ENCODE measurements around the gene CD19. TPM values are rescaled to one million over a fixed set of nuclear protein-coding genes. Genes with fewer than 3 reads are reported as not detected.
A peak's percentile ranks its signal among the peaks of the same experiment; 100 is the strongest.

Gene CD19
- total RNA-seq, 1 experiment from 2014 or later, result not detected

DNA sequence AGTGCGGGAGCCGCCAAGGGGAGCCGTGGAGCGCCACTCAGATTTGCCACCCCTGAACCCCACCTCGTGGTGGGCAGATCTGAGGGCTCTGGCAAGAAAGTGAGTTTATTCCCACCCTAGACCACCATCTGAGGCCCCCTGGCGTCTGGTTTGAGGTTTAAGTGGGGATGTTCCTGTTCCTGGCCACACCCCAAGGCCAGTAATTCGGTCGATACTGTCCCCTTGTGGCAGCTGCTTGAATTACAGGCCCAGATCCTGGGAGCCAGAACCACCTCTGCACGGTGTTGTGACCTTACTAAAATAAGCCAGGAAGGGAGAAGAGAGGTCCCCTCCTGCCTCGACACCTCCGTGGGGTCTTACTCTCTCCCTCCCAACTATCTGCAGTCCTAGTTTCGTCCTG lies 49.7 kb downstream of the CD19 start:
- Histone ChIP-seq H3K27me3 (ENCODE audit: control insufficient read depth, insufficient read depth, low read length) (no peaks in the 10 kb centered on the region), H3K27ac (ENCODE audit: low read length) (no peak overlapping the region), H3K4me3 (ENCODE audit: low read depth in 2 of 2, low read length in 2 of 2) (no peak overlapping the region), H3K4me1 (ENCODE audit: control insufficient read depth, insufficient read depth, low read length) (no peaks in the 10 kb centered on the region), H3K9me3 (ENCODE audit: control insufficient read depth, insufficient read depth, low read depth, low read length) (no peaks in the 10 kb centered on the region), H3K36me3 (ENCODE audit: control insufficient read depth, insufficient read depth, low read length) (no peaks in the 10 kb centered on the region)
- no peak for TF ChIP-seq SIN3A (IDR thresholded peaks at IDR 0.05; ENCODE audit: borderline replicate concordance, insufficient read depth, low read depth, low read length)
- TF ChIP-seq, protein P1, sequence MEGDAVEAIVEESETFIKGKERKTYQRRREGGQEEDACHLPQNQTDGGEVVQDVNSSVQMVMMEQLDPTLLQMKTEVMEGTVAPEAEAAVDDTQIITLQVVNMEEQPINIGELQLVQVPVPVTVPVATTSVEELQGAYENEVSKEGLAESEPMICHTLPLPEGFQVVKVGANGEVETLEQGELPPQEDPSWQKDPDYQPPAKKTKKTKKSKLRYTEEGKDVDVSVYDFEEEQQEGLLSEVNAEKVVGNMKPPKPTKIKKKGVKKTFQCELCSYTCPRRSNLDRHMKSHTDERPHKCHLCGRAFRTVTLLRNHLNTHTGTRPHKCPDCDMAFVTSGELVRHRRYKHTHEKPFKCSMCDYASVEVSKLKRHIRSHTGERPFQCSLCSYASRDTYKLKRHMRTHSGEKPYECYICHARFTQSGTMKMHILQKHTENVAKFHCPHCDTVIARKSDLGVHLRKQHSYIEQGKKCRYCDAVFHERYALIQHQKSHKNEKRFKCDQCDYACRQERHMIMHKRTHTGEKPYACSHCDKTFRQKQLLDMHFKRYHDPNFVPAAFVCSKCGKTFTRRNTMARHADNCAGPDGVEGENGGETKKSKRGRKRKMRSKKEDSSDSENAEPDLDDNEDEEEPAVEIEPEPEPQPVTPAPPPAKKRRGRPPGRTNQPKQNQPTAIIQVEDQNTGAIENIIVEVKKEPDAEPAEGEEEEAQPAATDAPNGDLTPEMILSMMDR (IDR thresholded peaks at IDR 0.05), result peak; percentile 96
- ATAC-seq (peak; percentile 49; the same call in 1 of the 2 replicates), DNase-seq (ENCODE audit: low read depth, low spot score) (peak; percentile 17)
- in situ Hi-C loops (cut with HindIII; ENCODE audit: low pct_unique_long_range_greater_than_20kb, low sequenced_read_pairs), result no loop called here
- CTCF ChIA-PET, result interaction anchor here (0.7 kb wide), 1 partner anchor 47 kb away, joined by 3 read pairs; no protein-coding TSS in a partner anchor
- intact Hi-C loops (cut with micrococcal nuclease; ENCODE audit: unreplicated experiment), result no loop called here
- no TSS peak for BruUV-seq (replicated peaks)
- POLR2A ChIA-PET, result no interaction called here

DNA sequence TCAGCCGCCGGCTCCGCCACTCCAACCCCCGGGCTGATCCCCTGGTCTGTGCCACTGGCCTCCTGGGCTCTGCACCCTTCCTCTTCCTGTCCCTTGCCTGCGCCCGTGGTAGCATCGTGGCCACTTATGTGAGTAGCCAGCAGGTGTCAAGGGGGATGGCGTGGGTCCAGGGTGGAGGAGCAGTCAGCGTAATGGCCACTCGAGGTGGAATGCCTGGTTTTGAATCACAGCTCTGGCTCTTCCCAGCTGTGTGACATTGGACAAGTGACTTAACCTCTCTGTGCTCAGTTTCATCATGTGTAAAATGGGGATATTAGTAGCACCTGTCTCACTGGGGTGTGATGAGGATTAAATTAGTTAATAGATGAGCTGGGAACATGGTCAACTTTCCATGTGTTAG lies 50.6 kb downstream of the CD19 start:
- Histone ChIP-seq H3K36me3 (ENCODE audit: control insufficient read depth, insufficient read depth, low read length) (no peaks in the 10 kb centered on the region), H3K27me3 (ENCODE audit: control insufficient read depth, insufficient read depth, low read length) (no peaks in the 10 kb centered on the region), H3K27ac (ENCODE audit: low read length) (no peak overlapping the region), H3K4me1 (ENCODE audit: control insufficient read depth, insufficient read depth, low read length) (no peaks in the 10 kb centered on the region), H3K9me3 (ENCODE audit: control insufficient read depth, insufficient read depth, low read depth, low read length) (no peaks in the 10 kb centered on the region), H3K4me3 (ENCODE audit: low read depth in 2 of 2, low read length in 2 of 2) (no peak overlapping the region)
- no TSS peak for BruUV-seq (replicated peaks)
- no peak for TF ChIP-seq TCF7L2 (IDR thresholded peaks at IDR 0.05; ENCODE audit: low read depth, low read length)
- TF ChIP-seq, protein P2, sequence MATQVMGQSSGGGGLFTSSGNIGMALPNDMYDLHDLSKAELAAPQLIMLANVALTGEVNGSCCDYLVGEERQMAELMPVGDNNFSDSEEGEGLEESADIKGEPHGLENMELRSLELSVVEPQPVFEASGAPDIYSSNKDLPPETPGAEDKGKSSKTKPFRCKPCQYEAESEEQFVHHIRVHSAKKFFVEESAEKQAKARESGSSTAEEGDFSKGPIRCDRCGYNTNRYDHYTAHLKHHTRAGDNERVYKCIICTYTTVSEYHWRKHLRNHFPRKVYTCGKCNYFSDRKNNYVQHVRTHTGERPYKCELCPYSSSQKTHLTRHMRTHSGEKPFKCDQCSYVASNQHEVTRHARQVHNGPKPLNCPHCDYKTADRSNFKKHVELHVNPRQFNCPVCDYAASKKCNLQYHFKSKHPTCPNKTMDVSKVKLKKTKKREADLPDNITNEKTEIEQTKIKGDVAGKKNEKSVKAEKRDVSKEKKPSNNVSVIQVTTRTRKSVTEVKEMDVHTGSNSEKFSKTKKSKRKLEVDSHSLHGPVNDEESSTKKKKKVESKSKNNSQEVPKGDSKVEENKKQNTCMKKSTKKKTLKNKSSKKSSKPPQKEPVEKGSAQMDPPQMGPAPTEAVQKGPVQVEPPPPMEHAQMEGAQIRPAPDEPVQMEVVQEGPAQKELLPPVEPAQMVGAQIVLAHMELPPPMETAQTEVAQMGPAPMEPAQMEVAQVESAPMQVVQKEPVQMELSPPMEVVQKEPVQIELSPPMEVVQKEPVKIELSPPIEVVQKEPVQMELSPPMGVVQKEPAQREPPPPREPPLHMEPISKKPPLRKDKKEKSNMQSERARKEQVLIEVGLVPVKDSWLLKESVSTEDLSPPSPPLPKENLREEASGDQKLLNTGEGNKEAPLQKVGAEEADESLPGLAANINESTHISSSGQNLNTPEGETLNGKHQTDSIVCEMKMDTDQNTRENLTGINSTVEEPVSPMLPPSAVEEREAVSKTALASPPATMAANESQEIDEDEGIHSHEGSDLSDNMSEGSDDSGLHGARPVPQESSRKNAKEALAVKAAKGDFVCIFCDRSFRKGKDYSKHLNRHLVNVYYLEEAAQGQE (IDR thresholded peaks at IDR 0.05; ENCODE audit: insufficient read depth in 1 of 2, low read depth in 2 of 2, low read length in 1 of 2), result no peak
- TF ChIP-seq SIN3A (IDR thresholded peaks at IDR 0.05; ENCODE audit: borderline replicate concordance, insufficient read depth, low read depth, low read length), result no peak
- no peak for TF ChIP-seq POLR2AphosphoS5 (IDR thresholded peaks at IDR 0.05; ENCODE audit: low read depth, low read length)
- TF ChIP-seq, protein P1 (IDR thresholded peaks at IDR 0.05), result no peak
- no peak for DNase-seq (ENCODE audit: low read depth, low spot score)
- in situ Hi-C loops (cut with HindIII; ENCODE audit: low pct_unique_long_range_greater_than_20kb, low sequenced_read_pairs), result no loop called here
- POLR2A ChIA-PET, result no interaction called here
- CTCF ChIA-PET, result interaction anchor here (0.5 to 0.6 kb wide), 2 partner anchors 16 to 124 kb away, joined by 3 read pairs; no protein-coding TSS in a partner anchor
- intact Hi-C loops (cut with micrococcal nuclease; ENCODE audit: unreplicated experiment), result no loop called here
- ATAC-seq, result no peak
